H9 (cell line): ENCODE results near the gene CPNE2. TPM values are rescaled to one million over a fixed set of nuclear protein-coding genes. Genes with fewer than 3 reads are reported as not detected.
A peak's percentile ranks its signal among the peaks of the same experiment; 100 is the strongest.

Experiments
- DNase-seq: peaks from one replicate; pipeline ENCODE4 v3.0.0-alpha.2; 2017
- H2AFZ ChIP-seq: one replicate; pipeline ENCODE4 v1.6.1; 2013; ENCODE audit warnings: mild to moderate bottlenecking, low read length, control low read depth, moderate library complexity
- H2AK5ac ChIP-seq: 2 replicates; pipeline ENCODE4 v1.6.1; 2013; ENCODE audit warnings: low read length, control low read depth, mixed read lengths; ENCODE audit not compliant: insufficient read length
- H2BK120ac ChIP-seq: one replicate; pipeline ENCODE4 v1.6.1; 2013; ENCODE audit warnings: low read depth, mild to moderate bottlenecking, low read length, control low read depth, inconsistent platforms; ENCODE audit not compliant: poor library complexity, severe bottlenecking
- H2BK12ac ChIP-seq: 2 replicates; pipeline ENCODE4 v1.6.1; 2013; ENCODE audit warnings: low read length, control low read depth, mixed read lengths, low read depth; ENCODE audit not compliant: insufficient read length
- H2BK15ac ChIP-seq: 2 replicates; pipeline ENCODE4 v1.6.1; 2013; ENCODE audit warnings: low read depth, low read length, control low read depth
- H2BK20ac ChIP-seq: one replicate; pipeline ENCODE4 v1.6.1; 2013; ENCODE audit warnings: low read depth, mild to moderate bottlenecking, low read length, control low read depth, inconsistent platforms; ENCODE audit not compliant: poor library complexity, severe bottlenecking
- H2BK5ac ChIP-seq: 2 replicates; pipeline ENCODE4 v1.6.1; 2013; ENCODE audit warnings: low read length, control low read depth, mixed read lengths; ENCODE audit not compliant: insufficient read length
- H3K14ac ChIP-seq: 2 replicates; pipeline ENCODE4 v1.6.1; 2013; ENCODE audit warnings: low read length, control low read depth; ENCODE audit not compliant: insufficient read depth
- H3K18ac ChIP-seq: 2 replicates; pipeline ENCODE4 v1.6.1; 2013; ENCODE audit warnings: low read depth, mild to moderate bottlenecking, mixed read lengths, low read length, control low read depth; ENCODE audit not compliant: insufficient read length
- H3K23ac ChIP-seq: 2 replicates; pipeline ENCODE4 v1.6.1; 2013; ENCODE audit warnings: low read length, control low read depth, mixed read lengths, low read depth; ENCODE audit not compliant: insufficient read length
- H3K23me2 ChIP-seq: 2 replicates; pipeline ENCODE4 v1.6.1; 2013; ENCODE audit warnings: low read depth, mild to moderate bottlenecking, mixed read lengths, low read length, control low read depth; ENCODE audit not compliant: insufficient read length, poor library complexity, severe bottlenecking
- H3K27ac ChIP-seq: 2 replicates; pipeline ENCODE4 v1.5.1; 2013; ENCODE audit warnings: low read length, control low read depth, mixed read lengths, low read depth; ENCODE audit not compliant: insufficient read length
- H3K27me3 ChIP-seq: 2 replicates; pipeline ENCODE4 v1.6.1; 2013; ENCODE audit warnings: low read length, control low read depth, inconsistent platforms; ENCODE audit not compliant: insufficient read depth
- H3K4ac ChIP-seq: 2 replicates; pipeline ENCODE4 v1.6.1; 2013; ENCODE audit warnings: low read depth, mild to moderate bottlenecking, control low read depth, inconsistent platforms, low read length, moderate library complexity
- H3K4me1 ChIP-seq: 2 replicates; pipeline ENCODE4 v1.6.1; 2013; ENCODE audit warnings: low read length, control low read depth, inconsistent platforms; ENCODE audit not compliant: insufficient read depth
- H3K4me2 ChIP-seq: 2 replicates; pipeline ENCODE4 v1.6.1; 2013; ENCODE audit warnings: low read length, control low read depth, mixed read lengths; ENCODE audit not compliant: insufficient read length, insufficient read depth
- H3K56ac ChIP-seq: 2 replicates; pipeline ENCODE4 v1.6.1; 2013; ENCODE audit warnings: low read depth, mild to moderate bottlenecking, mixed read lengths, low read length, control low read depth; ENCODE audit not compliant: insufficient read length
- H3K79me1 ChIP-seq: 2 replicates; pipeline ENCODE4 v1.6.1; 2013; ENCODE audit warnings: low read depth, mild to moderate bottlenecking, moderate library complexity, low read length, control low read depth, inconsistent platforms; ENCODE audit not compliant: insufficient read depth, poor library complexity, severe bottlenecking
- H3K79me2 ChIP-seq: 2 replicates; pipeline ENCODE4 v1.6.1; 2013; ENCODE audit warnings: low read length, control low read depth, inconsistent platforms; ENCODE audit not compliant: insufficient read depth
- H3K9ac ChIP-seq: 2 replicates; pipeline ENCODE4 v1.6.1; 2013; ENCODE audit warnings: low read length, control low read depth, mixed read lengths; ENCODE audit not compliant: insufficient read length; ENCODE audit errors: extremely low read depth
- H3K9me3 ChIP-seq: one replicate; pipeline ENCODE4 v1.6.1; 2013; ENCODE audit warnings: low read depth, low read length, inconsistent platforms; ENCODE audit not compliant: control insufficient read depth
- H3T11ph ChIP-seq: one replicate; pipeline ENCODE4 v1.6.1; 2013; ENCODE audit warnings: mild to moderate bottlenecking, low read length, control low read depth, inconsistent platforms
- H4K20me1 ChIP-seq: one replicate; pipeline ENCODE4 v1.6.1; 2013; ENCODE audit not compliant: control insufficient read depth, insufficient read length, insufficient read depth
- H4K5ac ChIP-seq: 2 replicates; pipeline ENCODE4 v1.6.1; 2013; ENCODE audit warnings: low read depth, mild to moderate bottlenecking, mixed read lengths, low read length, control low read depth; ENCODE audit not compliant: insufficient read length
- H4K8ac ChIP-seq: replicated peaks from 2 replicates; pipeline ENCODE4 v1.6.1; 2013; ENCODE audit warnings: low read length, control low read depth, mixed read lengths, low read depth; ENCODE audit not compliant: insufficient read length
- H4K91ac ChIP-seq: 2 replicates; pipeline ENCODE4 v1.6.1; 2013; ENCODE audit warnings: low read depth, mild to moderate bottlenecking, moderate library complexity, mixed read lengths, low read length, control low read depth; ENCODE audit not compliant: insufficient read length
- H3K27ac Mint-ChIP-seq, 3 experiments: 2 replicates in 2 of 3; 3 replicates in 1 of 3; pipeline ENCODE4 v1.8.0; 2020 to 2021; ENCODE audit warnings: mixed read lengths in 3 of 3, mild to moderate bottlenecking in 1 of 3, moderate library complexity in 1 of 3
- H3K27me3 Mint-ChIP-seq: 2 replicates; pipeline ENCODE4 v1.8.0; 2021; ENCODE audit warnings: low read depth, mild to moderate bottlenecking, moderate library complexity, mixed read lengths
- H3K36me3 Mint-ChIP-seq, 3 experiments: 2 replicates in 2 of 3; 3 replicates in 1 of 3; pipeline ENCODE4 v1.8.0; 2020 to 2021; ENCODE audit warnings: low read depth in 3 of 3, mixed read lengths in 3 of 3; ENCODE audit not compliant: insufficient read depth in 1 of 3
- H3K4me1 Mint-ChIP-seq, 2 experiments: 2 replicates each; pipeline ENCODE4 v1.8.0; 2020; ENCODE audit warnings: mixed read lengths in 2 of 2
- H3K4me3 Mint-ChIP-seq, 2 experiments: 2 replicates in 1 of 2; 3 replicates in 1 of 2; pipeline ENCODE4 v1.8.0; 2020 to 2021; ENCODE audit warnings: mild to moderate bottlenecking in 2 of 2, mixed read lengths in 2 of 2, moderate library complexity in 1 of 2
- H3K9me3 Mint-ChIP-seq, 2 experiments: 2 replicates in 1 of 2; 3 replicates in 1 of 2; pipeline ENCODE4 v1.8.0; 2020; ENCODE audit warnings: mild to moderate bottlenecking in 2 of 2, mixed read lengths in 2 of 2, moderate library complexity in 1 of 2
- CTCF ChIP-seq: fragments of 200-600 bp; sonication (generic); conservative IDR thresholded peaks from 3 replicates; pipeline ENCODE4 v1.8.0; 2021; ENCODE audit warnings: antibody characterized with exemption, mild to moderate bottlenecking
- WGBS: extraction: QIAGEN DNeasy Blood & Tissue Kit; methylation state at CpG from one replicate; pipeline ENCODE4 v1.1.7; 2013; ENCODE audit warnings: missing lambda C conversion rate, low lambda C conversion rate, mixed read lengths; ENCODE audit not compliant: insufficient read length; ENCODE audit errors: extremely low coverage; 5-methylcytosine and 5-hydroxymethylcytosine counted together
- total RNA-seq: library from RNA; stranded (reverse); gene quantifications from 2 replicates; pipeline ENCODE4 v1.2.1, GENCODE V29; 2021

CPNE2 gene
- total RNA-seq, 1 experiment from 2014 or later = 8.0 TPM

- H3K4me1 Mint-ChIP-seq = peaks cover 6 to 16% of the 10 kb centered on the region in 2 experiments
- no peaks in the 10 kb centered on the region for H3K9me3 ChIP-seq
- no peaks in the 10 kb centered on the region; a peak in 1 of 7 replicates for H3K36me3 Mint-ChIP-seq
- H2BK120ac ChIP-seq = no peak overlapping the region
- no peak overlapping the region for H3K23ac ChIP-seq
- H3K23me2 ChIP-seq = no peaks in the 10 kb centered on the region
- H2BK15ac ChIP-seq = no peak overlapping the region
- no peak overlapping the region for H4K5ac ChIP-seq
- H3K79me1 ChIP-seq = no peaks in the 10 kb centered on the region
- no peak overlapping the region for H3K18ac ChIP-seq
- no peak overlapping the region for H4K91ac ChIP-seq
- H2BK12ac ChIP-seq = no peak overlapping the region
- TF ChIP-seq CTCF = no peak
- no peak overlapping the region for H2AFZ ChIP-seq
- no peak overlapping the region for H2BK20ac ChIP-seq
- no peaks in the 10 kb centered on the region for H3K4me1 ChIP-seq
- no peak overlapping the region for H3K4me2 ChIP-seq
- no peak overlapping the region for H2BK5ac ChIP-seq
- no peak overlapping the region for H3K27ac ChIP-seq
- no peak overlapping the region for H3T11ph ChIP-seq
- no peak overlapping the region for H3K56ac ChIP-seq
- no peak overlapping the region for H4K8ac ChIP-seq
- H3K9me3 Mint-ChIP-seq = no peaks in the 10 kb centered on the region
- no peak overlapping the region for H3K4me3 Mint-ChIP-seq
- no peak overlapping the region for H3K9ac ChIP-seq
- H3K27ac Mint-ChIP-seq = peak overlapping the region in 2 of 3 experiments; percentile 32 to 78; a peak in 1 of 7 replicates
- no peaks in the 10 kb centered on the region for H3K79me2 ChIP-seq
- H3K27me3 ChIP-seq = no peaks in the 10 kb centered on the region
- no peaks in the 10 kb centered on the region for H3K27me3 Mint-ChIP-seq
- no peaks in the 10 kb centered on the region for H4K20me1 ChIP-seq
- no peak for DNase-seq
- no CpG with 5 or more reads among the region's 10 CpGs for WGBS
- no peak overlapping the region for H3K14ac ChIP-seq
- no peak overlapping the region for H2AK5ac ChIP-seq
- H3K4ac ChIP-seq = no peak overlapping the region
Measured at GRCh38 chr16:57137566-57138273, 45.3 kb downstream of the CPNE2 start.
